Esophagus (tissue), 2 donors: Measurements from ENCODE around the gene AHRR. TPM values are rescaled to one million over a fixed set of nuclear protein-coding genes. Genes with fewer than 3 reads are reported as not detected.

Source experiments
- H3K27ac ChIP-seq, 2 donors: one replicate each; pipeline ENCODE4 v1.5.1; 2013; ENCODE audit warnings: low read depth in 2 of 2, mild to moderate bottlenecking in 2 of 2, inconsistent platforms in 1 of 2, low read length in 1 of 2, moderate library complexity in 1 of 2
- H3K27me3 ChIP-seq, 2 donors: one replicate each; pipeline ENCODE4 v1.6.1; 2013; ENCODE audit warnings: low read length in 2 of 2, control low read depth in 1 of 2, mild to moderate bottlenecking in 1 of 2; ENCODE audit not compliant: insufficient read depth in 2 of 2, control insufficient read depth in 1 of 2
- H3K36me3 ChIP-seq, 2 donors: one replicate each; pipeline ENCODE4 v1.6.1; 2013; ENCODE audit warnings: low read length in 1 of 2; ENCODE audit not compliant: control insufficient read depth in 2 of 2, insufficient read depth in 2 of 2
- H3K4me1 ChIP-seq, 2 donors: one replicate each; pipeline ENCODE4 v1.6.1; 2013; ENCODE audit warnings: low read length in 1 of 2; ENCODE audit not compliant: control insufficient read depth in 2 of 2, insufficient read depth in 2 of 2
- H3K4me3 ChIP-seq, 2 donors: one replicate each; pipeline ENCODE4 v1.5.1; 2013; ENCODE audit warnings: low read length in 2 of 2, mild to moderate bottlenecking in 2 of 2, low read depth in 1 of 2, moderate library complexity in 1 of 2
- H3K9me3 ChIP-seq, 2 donors: one replicate each; pipeline ENCODE4 v1.6.1; 2013; ENCODE audit warnings: mild to moderate bottlenecking in 2 of 2, low read depth in 1 of 2, low read length in 1 of 2, moderate library complexity in 1 of 2; ENCODE audit not compliant: control insufficient read depth in 2 of 2, insufficient read depth in 1 of 2
- WGBS, 2 donors: extraction: QIAGEN DNeasy Blood & Tissue Kit; methylation state at CpG; one replicate each; pipeline ENCODE4 v1.1.7; 2013; 5-methylcytosine and 5-hydroxymethylcytosine counted together
- polyA plus RNA-seq, 2 donors: library from polyadenylated mRNA; stranded (reverse); fragments of 200-250 nt; gene quantifications; one replicate each; pipeline ENCODE4 v1.2.3, GENCODE V29; 2013
- donor health status: healthy with polysubstance abuse.
- donor health status: Bipolar disorder and iron deficiency.

The AHRR gene
- polyA plus RNA-seq, 2 donors, result 1.2 to 1.7 TPM

GRCh38 chr5:351084-351920 is 29.8 kb downstream of the AHRR start:
- Histone ChIP-seq H3K36me3 (no peaks in the 10 kb centered on the region), H3K4me1 (no peaks in the 10 kb centered on the region), H3K27me3 (no peaks in the 10 kb centered on the region), H3K9me3 (no peaks in the 10 kb centered on the region), H3K4me3 (no peak overlapping the region), H3K27ac (no peak overlapping the region)
- WGBS, 2 donors, result 86 to 90% methylated on average over 19 of the region's 19 CpGs

DNA sequence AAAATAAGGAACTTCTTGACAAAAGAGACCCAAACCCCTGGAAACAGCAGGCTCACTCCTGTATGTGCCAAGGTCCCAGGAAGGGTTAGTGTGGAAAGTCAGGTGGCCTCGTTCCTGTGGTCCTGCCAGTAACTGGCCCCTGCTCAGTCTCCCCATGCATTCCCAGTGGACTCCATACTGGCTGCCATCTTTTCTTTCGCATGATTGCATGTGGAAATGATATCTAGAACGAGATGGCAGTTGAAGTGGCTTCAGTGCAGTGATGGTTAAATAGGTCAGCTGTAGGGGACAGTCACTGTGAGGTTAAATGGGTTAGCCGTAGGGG is 30.4 kb downstream of the AHRR start:
- Histone ChIP-seq H3K4me1 (no peaks in the 10 kb centered on the region), H3K4me3 (no peak overlapping the region), H3K9me3 (no peaks in the 10 kb centered on the region), H3K27ac (no peak overlapping the region), H3K27me3 (no peaks in the 10 kb centered on the region), H3K36me3 (no peaks in the 10 kb centered on the region)
- 87 to 88% methylated on average over 4 of the region's 4 CpGs for WGBS, 2 donors

DNA sequence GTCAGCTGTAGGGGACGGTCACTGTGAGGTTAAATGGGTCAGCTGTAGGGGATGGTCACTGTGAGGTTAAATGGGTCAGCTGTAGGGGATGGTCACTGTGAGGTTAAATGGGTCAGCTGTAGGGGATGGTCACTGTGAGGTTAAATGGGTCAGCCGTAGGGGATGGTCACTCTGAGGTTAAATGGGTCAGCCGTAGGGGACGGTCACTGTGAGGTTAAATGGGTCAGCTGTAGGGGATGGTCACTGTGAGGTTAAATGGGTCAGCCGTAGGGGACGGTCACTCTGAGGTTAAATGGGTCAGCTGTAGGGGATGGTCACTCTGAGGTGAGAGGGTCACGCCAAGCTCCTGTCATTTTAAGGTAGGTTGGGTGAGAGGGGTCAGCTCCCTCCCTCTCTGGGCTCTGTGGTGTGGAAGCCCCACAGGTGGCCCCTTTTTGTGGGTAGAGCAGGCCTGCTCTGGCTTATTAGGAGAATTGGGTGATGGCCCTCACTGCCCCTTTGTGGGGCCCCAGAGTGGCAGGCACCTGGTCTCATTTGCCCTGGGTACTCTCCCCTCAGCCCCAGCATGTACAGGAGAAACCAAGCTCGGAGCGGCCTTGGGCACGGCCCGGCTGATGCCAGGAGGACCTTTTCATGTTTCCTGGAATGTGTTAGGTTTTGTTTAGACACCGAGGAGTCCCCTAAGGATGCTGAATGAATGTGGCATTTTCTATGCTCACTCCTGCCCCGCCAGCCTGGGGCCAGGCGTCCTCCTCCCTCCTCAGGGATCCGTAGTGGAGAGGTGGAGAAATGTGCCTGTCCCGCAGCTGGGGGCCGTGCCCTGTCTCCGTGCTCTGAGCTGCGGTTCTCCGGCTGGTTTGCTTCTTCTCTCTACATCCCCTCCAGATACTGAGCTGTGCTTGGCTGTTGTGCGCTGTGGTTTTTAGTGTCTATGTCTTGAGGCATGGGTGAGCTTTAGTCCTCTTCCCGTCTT is 31.4 kb downstream of the AHRR start:
- H3K4me1 ChIP-seq, result no peaks in the 10 kb centered on the region
- 74 to 77% methylated on average over 21 to 22 of the region's 22 CpGs for WGBS, 2 donors
- no peaks in the 10 kb centered on the region for H3K36me3 ChIP-seq
- no peaks in the 10 kb centered on the region for H3K9me3 ChIP-seq
- H3K4me3 ChIP-seq, result no peak overlapping the region
- no peak overlapping the region for H3K27ac ChIP-seq
- no peaks in the 10 kb centered on the region for H3K27me3 ChIP-seq

DNA sequence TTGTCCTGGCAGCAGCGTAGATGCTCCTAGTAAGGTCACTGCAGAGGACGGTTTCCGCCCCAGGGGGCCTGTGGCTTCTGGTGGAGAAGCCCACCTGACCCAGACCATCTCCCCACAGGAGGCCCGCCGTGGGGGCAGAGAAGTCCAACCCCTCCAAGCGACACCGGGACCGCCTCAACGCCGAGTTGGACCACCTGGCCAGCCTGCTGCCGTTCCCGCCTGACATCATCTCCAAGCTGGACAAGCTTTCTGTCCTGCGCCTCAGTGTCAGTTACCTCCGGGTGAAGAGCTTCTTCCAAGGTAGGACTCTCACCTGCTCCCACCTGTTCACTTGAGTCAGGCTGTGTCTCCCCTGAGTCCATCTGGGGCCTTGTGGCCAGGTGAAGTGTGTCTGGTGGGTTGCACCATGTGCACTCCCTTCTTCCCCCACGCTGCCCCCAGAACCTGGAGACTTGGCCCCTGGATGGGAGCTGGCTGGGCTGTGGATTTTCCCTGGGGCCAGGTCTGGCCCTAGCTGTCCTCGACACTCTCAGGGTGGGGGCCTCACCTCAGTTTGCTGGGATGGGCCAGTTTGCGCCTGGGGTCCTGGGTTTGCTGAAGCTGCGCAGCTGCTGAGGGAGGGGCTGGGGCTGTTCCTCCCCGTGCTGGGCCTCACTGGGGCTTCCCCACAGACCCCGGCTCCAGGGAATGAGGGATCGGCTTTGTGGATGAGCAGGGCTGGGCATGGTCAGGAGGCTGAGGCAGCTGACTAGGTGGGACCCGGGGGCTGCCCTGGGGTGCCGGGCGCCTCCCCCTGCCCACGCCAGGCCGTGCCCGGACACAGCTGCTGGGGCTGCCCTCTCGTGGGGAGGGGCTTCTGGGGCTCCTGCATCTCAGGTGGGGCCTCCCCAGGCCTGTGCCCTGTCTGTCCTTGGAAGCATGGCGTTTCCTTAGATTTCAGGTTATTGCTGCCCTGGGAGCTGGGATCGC is 32.4 kb downstream of the AHRR start:
- 90 to 91% methylated on average over 29 to 30 of the region's 30 CpGs for WGBS, 2 donors
- no peaks in the 10 kb centered on the region for H3K9me3 ChIP-seq
- H3K27ac ChIP-seq, result no peak overlapping the region
- H3K36me3 ChIP-seq, result no peaks in the 10 kb centered on the region
- no peak overlapping the region for H3K4me3 ChIP-seq
- H3K27me3 ChIP-seq, result no peaks in the 10 kb centered on the region
- no peaks in the 10 kb centered on the region for H3K4me1 ChIP-seq

GRCh38 chr5:354581-355378 is 33.3 kb downstream of the AHRR start:
- Histone ChIP-seq H3K4me3 (no peak overlapping the region), H3K36me3 (no peaks in the 10 kb centered on the region), H3K9me3 (peaks cover 0 to 2% of the 10 kb centered on the region in 2 donors), H3K4me1 (no peaks in the 10 kb centered on the region), H3K27ac (no peak overlapping the region), H3K27me3 (no peaks in the 10 kb centered on the region)
- 85 to 89% methylated on average over 23 of the region's 23 CpGs for WGBS, 2 donors

- H3K4me1 ChIP-seq, result no peaks in the 10 kb centered on the region
- H3K9me3 ChIP-seq, result peaks cover 0 to 2% of the 10 kb centered on the region in 2 donors
- H3K27me3 ChIP-seq, result no peaks in the 10 kb centered on the region
- no peak overlapping the region for H3K4me3 ChIP-seq
- no peaks in the 10 kb centered on the region for H3K36me3 ChIP-seq
- no peak overlapping the region for H3K27ac ChIP-seq
- 87 to 88% methylated on average over 19 of the region's 19 CpGs for WGBS, 2 donors
These were observed 33.9 kb downstream of the AHRR start for GRCh38 chr5:355379-355935.

DNA sequence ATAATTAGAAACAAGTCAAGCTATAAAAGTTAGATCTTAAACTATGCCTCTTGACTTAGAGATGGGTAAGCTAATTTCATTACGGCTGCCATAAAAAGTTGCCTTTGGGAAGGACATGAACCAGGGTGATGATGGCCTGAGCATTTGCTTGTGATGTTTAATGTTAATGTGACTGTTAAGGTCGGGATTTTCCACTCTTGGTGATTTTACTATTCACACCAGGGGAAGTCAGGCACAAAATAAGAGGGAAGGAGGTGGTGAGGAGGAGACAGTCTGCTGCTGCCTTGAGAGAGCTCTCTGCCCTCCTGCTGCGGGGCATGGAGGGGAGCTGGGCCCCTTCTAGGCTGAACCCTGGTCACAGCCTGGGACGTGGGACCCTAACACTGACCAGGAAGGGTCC is 34.4 kb downstream of the AHRR start:
- Histone ChIP-seq H3K27me3 (no peaks in the 10 kb centered on the region), H3K36me3 (no peaks in the 10 kb centered on the region), H3K4me1 (no peaks in the 10 kb centered on the region), H3K9me3 (peaks cover 0 to 2% of the 10 kb centered on the region in 2 donors), H3K27ac (no peak overlapping the region), H3K4me3 (no peak overlapping the region)
- 81 to 87% methylated on average over 4 of the region's 4 CpGs for WGBS, 2 donors

DNA sequence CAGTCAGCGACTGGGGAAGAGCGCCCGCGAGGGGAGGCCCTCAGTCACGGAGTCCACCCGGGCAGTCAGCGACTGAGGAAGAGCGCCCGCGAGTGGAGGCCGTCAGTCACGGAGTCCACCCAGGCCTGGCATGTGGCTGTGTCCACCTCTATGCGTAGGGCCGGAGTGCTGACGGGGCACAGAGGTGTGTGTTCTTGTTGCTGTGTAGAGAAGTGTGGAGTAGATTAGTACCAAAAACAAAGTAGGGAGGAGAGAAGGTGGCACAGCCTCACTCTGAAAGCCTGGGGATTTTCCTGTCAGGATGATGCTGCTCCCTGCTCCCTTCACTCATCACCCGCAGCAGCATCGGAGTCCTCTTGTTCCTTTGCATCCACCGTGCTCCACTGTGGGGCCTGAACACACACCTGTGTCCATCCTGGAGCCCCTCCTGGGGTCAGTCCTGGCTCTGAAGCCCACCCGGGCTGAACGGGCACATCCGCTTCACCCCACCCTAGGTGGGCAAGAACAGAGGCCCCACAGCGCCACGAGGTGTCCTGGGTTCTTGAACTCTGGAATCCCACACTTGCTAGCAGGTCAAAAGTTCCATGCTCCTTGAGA is 37.9 kb downstream of the AHRR start:
- 89 to 94% methylated on average over 22 to 23 of the region's 23 CpGs for WGBS, 2 donors
- peaks cover 0 to 2% of the 10 kb centered on the region in 2 donors for H3K9me3 ChIP-seq

More for the DNA sequence above, 37.9 kb downstream of the AHRR start:
- Histone ChIP-seq H3K4me1 (no peaks in the 10 kb centered on the region), H3K27me3 (no peaks in the 10 kb centered on the region), H3K27ac (no peak overlapping the region), H3K4me3 (no peak overlapping the region), H3K36me3 (no peaks in the 10 kb centered on the region)
